ENCODE measurements around the gene XKR3.
"Not testable (repeated sequence)": the region's sequence is repeated elsewhere in the genome, so short reads cannot be mapped to it uniquely, and the experiment has no call there.

Gene XKR3

DNA sequence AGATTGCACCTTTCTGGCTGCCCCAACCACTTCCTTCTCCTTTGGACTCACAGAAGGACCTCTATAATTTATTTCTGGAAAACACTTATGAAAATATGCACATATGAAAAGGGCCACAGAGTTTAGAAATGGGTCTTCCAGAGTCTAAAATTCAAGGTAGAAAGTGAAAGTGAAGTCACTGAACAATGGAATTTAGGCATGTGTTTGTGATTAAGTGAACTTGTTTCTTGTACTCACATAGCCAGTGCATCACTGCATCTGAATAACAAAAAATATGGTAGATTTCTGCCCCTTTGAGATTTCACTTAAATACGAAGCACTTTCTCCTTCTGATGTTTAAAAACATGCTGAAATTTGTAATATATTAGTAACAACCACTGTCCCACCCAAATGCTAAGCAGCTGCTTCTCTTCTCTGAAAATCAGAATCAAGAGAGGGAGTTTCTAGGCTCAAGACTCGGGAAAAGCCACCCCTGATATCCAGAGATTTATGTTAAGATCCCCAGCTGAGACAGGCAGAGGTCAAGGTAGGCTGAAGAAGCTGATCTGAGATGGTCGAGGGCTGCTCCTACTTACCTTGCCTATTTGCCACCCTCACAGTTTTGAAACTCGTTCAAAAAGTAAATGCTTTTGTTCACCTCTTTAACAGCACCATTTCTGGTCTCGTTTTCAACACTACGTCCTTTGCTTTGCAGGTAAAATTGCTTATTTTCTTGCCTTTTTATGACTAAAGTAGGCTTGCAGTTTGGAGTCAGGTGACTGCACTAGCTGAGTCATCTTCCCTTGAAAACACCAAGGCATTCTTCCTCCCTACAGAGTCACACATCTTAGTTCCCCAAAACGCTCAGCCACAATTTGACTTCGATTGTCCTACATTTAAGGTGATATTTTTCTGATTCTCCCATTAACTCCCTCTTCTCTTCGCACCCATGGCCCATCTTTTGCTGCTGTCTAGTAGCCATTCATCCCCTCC lies at the start of gene XKR3:
Gene XKR3 (minus strand): TSS at position 696 of the 972 bp plus-strand sequence. CDS start 17,338 bp downstream, outside the sequence.
- no peak for DNase-seq

DNA sequence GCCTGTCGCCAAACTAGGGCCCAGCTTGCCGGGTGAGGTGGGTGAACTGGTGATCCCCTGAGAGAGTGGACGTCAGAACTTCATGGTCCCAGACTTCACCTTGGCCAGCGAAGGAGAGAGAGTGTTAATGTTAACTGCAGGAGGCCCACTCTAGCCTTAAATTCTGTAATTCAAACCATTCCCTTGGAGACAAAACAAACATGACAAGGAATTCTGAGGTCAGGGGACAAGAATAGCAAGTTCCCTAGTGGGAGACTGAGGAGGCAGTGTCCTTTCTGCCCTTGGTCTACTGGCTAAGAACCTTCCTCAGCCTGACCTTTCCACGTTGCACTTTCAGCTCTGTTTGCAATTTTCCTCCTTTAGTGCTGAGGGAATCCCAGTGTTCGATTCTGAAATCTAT lies 44.4 kb upstream of the XKR3 start:
- not testable (repeated sequence) for DNase-seq

DNA sequence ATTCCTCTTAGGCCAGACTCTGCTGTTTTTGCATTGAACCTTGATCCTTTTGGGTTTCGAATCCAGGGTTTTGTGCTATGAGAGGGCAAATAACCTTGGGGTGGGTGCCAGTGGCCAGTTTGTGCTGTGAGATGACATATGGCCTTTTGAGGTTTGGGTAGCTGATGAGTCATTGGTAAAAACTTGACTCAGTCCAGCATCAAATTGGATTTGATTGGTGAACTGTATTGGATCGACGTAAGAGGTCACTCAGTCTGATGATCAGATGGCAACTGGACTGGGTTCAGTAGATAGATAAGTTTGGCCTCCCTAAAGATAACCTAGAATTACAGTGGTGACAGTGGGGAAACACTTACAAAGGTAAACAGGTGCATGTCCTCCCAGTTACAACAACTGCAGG lies 41.0 kb upstream of the XKR3 start:
- DNase-seq, result no peak

DNA sequence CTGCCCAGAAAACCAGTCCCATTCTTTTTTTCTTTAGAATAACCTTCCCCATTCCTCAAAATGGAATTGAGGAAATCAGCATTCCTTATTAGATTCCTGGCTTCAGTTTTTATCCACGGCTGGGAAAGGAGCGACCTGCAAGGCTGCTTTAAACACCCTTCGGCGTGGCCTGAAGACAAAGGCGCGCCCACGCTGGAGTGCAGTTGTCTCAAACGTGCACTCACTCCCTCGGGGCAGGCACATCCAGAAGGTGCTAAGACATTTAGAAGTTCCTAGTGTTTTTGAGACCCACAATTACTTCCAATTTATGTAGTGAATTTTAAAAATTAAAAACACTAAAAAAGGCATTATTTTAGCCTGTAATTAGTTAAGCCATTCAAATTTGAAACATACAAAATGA lies 31.6 kb upstream of the XKR3 start:
- DNase-seq, result not testable (repeated sequence)

DNA sequence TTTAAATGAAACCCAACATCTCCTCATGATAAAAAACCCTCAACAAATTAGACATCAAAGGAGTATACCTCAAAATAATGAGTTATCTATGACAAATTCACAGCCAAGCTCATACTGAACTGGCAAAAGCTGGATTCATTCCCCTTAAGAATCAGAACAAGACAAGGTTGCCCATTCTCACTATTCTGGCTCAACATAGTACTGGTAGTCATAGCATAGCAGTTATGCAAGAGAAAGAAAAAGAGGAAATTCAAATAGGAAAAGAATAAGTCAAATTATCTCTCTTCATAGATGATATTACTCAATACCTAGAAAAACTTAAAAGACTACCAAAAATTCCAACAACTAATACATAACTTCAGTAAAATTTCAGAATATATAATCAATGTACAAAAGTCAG lies 29.4 kb upstream of the XKR3 start:
- DNase-seq, result no peak

DNA sequence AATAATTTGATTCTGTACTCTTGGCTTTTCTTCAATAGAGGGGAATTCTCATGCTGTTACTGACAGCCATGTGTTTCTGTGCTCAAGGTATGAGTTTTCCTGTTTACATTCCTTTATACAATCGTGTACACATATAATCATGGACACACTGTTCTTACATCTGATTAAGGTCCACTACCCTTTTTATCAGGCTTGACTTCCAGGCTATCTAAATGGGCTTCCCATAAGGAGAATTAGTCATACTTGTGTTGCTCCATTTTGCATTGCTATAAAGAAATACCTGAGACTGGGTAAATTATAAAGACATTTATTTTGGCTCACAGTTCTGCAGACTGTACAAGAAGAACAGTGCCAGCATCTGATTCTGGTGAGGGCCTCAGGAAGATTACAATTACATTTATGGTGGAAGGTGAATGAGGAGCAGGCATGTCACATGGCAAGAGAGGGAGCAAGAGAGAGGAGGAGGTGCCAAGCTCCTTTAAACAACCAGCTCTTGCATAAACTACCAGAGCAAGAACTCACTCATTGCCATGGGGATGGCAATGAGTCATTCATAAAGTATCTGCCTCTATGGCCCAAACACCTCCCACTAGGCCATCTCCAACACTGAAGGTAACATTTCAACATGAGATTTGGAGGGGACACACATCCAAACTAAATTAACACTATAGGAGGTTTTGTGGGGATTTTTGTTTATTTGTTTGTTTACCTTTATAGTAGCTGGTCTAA lies 26.2 kb upstream of the XKR3 start:
- not testable (repeated sequence) for DNase-seq

DNA sequence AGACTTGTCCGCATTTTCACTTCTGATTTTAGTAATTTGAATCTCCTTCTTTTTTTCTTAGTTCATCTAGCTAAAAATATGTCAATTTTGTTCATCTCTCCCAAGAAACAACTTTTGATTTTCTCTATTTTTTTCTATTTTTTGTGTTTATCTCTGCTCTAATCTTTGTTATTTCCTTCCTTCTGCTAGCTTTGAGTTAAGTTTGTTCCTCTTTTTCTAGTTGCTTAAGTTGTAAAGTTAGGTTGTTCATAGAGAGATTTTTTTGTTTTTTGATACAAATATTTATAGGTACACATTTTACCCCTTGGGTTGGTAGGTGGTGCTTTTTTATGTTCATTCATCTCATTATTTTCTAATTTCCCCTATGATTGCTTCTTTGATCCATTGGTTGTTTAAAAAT lies 22.1 kb upstream of the XKR3 start:
- no peak for DNase-seq

DNA sequence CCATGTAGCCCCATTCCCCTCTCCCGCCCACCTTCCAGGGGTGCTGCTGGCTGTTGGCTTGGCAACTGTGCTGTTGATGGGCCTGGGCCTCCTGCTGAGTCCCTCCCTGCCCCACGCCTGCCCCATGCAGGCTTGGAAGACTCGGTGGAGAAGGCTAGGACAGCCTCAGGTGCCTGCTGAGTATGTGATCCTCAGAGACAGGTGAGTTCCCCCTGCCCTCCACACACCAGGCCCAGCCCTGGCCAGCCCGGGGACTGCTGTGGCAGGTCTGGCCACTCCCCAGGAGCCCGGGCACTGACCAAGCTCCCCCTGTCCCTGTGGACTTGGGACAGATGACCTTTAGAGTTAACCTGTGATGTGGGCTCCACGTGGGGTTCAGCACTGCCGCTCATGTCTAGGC lies 20.7 kb upstream of the XKR3 start:
- DNase-seq, result no peak

DNA sequence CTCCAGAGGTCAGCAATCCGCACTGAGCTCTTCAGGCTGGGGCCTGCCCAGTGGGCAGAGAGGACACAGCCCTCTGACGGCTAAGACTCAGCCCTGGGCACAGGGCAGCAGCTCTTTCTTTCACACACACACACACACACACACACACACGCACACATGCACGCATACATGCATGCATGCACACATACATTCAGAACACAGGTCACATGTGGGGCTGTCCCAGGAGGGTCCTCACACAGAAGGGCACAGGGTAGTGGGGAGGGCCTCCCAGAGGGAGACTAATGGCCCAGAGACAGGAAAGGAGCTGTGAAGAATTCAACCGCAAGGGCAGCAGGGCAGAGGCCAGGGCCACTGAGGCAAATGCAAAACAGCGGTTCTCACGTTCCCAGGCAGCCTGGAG lies 20.3 kb upstream of the XKR3 start:
- DNase-seq, result no peak

DNA sequence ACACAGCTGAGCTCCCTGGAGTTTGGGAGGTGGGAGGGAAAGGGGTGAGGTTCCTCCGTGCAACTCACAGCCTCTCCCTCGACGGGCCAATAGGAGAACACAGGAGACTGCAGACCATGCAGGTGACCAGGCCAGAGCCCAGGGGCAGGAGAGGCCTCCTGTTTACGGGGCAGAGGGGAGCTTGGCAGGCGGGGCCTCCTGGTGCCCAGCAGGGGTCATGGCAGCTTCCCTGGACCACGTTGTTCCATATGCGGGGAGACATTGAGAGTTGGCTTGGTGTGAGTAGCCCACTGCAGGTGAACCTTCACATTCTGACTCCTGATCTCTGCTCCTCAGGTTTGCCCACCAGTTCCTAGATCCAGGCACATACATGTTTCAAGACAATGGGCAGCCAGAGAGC lies 19.3 kb upstream of the XKR3 start:
- no peak for DNase-seq

DNA sequence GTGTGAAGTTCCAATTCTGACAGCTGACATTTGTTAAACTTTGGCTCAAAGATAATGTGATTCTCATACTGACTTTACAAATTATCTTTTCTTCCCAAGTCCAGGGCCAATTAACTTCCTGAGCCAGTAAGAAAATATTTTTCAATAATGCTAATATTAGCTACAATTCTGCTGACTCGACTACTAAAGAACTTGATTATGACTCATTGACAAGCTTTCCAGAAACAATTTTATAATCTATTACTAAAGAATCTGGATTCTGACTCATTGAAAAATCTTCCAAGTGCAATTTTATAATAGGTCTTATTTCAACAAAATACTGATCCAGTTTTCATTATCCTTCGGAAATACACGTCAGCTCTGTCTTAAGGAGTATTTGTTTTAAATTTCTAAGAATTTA lies 12.9 kb upstream of the XKR3 start:
- no peak for DNase-seq

DNA sequence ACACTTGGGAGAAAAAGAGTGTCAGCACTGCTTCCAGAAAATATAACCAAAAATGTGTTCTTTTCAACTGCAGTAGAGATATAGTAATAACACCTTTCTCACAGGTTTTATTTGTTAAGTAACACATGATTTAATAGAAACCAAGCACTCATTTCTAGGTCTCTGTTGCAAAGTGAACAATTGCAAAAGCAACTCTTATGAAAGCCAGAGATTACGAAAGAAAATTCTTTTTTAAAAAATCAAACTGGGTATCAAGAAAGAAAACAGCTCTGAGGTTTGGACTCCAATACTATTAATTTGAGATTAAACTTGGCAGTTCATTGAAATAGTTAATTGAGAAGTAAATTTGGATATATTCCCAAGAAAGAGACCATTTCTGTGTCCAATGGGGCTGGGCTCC lies 9.8 kb upstream of the XKR3 start:
- no peak for DNase-seq

DNA sequence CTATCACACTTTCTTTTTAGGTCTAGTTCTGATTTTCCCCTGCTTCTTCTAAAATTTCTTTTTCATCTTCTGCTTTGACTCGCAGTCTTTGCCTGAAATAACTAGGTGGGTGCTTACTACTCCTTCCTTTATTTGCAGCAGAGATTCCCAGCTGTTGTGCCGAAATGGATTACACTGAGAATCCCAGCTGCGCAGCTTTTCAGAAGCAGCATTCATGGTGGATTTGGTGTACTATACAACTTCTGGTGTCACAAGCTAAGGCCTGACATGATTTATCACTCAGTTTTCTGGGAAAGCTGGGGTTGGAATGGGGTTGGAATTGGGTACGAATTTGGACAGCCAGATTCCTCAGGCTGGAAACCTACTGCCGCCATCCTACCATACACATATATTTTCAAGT lies 6.0 kb upstream of the XKR3 start:
- no peak for DNase-seq

DNA sequence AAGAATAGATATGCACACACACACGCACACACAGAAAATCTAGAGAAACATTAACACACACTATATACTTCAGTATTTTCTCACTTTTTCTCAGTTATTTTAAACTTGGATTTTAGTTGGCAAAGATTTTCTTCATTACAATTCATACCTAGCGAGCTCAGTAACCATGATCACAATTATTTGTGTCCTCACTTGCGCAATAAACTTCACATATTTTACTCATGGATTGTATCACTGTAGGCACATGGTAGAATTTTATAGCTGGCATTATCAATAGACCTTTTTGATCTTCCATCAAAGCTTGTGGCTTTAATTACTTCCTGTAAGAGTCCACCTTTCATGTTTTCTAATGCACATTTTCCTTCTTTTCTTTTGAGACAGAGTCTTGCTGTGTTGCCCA lies 4.8 kb upstream of the XKR3 start:
- DNase-seq, result no peak

DNA sequence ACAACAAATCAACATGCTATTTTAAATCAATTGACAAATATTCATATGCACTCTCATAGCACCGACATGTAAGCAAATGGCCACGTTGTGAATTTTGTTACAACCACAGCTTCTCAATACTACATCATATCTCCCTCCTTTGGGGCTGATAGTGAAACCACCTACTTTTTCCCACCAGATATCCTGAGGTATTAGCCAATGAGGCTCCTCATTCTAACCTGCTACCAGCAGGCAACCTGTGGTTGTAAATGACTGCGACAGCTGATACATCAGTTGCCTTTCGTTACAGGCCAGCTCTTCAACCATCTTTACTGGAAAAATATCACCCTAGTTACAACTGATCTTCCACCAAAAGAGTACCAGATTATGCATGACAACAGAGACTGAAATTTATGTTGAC lies 3.7 kb upstream of the XKR3 start:
- DNase-seq, result no peak

DNA sequence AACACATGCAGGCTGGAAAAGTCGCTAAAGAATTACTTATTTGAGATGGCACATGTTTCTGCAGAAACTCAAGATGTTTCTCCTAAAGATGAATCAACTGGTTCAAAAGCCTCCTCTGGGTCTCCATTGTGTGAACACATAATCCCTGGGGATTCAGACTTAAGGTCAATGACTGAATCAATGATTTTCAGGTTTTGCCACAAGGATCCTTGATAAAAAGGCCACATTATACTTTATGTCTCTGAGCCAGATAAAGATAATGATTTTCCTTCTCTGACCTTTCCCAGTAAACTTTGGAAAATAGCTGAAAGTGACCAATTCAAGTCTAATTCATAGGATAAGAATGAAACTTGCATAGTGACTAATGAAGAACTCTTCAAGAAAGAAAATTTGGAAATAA lies 2.3 kb upstream of the XKR3 start:
- DNase-seq, result no peak

DNA sequence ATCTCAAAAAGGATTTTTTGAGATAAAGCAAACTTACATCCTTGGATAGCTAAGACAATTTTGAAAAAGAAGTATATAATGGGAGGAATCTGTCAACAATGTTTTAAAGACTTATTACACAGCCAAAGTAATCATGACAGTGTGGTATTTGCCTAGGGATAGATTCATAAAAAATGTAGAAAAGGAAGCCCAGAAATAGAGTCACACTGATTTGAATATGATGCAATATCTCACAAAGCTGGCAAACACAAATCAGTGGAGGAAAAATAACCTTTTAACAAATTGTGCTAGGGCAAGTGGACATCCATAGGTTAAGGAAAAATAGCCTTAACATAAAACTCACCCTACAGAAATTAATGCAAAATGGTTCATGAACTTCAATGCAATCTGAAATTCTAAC lies 6.0 kb downstream of the XKR3 start:
- no peak for DNase-seq

DNA sequence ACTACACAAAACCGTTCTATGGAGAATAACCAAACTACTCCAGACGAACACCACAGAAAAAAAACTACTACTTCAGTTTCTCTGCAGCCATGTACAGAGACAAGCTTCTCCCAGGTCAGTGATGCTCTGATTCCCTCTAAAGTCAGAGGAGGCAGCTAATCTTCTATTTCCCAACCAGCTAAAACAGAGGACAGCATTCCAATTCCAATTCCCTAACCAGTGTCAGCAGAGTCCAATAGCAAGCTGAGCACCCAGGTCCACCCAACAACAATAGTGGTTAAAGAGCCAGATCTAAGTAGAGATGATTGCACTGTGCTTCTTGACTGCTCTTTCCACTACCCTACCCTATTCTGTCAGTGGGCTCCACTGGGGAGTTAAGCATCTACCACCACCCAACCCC lies 6.7 kb downstream of the XKR3 start:
- DNase-seq, result no peak

DNA sequence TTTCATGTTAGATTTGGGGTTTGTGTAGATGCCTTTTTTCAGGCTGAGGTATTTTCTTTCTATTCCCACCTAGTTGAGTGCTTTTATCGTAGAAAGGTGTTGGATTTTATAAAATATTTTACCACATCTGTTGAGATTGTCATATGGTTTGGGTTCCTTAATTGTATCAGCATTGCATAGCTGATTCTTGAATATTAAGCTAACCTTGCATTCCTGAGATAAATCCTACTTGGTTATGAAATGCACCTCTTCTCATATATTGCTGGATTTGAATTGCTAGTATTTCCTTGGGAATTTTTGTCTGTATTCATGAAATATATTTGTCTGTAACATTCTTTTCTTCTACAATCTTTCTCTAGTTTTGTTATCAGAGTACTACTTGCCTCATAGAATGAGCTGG lies 10.1 kb downstream of the XKR3 start:
- no peak for DNase-seq

DNA sequence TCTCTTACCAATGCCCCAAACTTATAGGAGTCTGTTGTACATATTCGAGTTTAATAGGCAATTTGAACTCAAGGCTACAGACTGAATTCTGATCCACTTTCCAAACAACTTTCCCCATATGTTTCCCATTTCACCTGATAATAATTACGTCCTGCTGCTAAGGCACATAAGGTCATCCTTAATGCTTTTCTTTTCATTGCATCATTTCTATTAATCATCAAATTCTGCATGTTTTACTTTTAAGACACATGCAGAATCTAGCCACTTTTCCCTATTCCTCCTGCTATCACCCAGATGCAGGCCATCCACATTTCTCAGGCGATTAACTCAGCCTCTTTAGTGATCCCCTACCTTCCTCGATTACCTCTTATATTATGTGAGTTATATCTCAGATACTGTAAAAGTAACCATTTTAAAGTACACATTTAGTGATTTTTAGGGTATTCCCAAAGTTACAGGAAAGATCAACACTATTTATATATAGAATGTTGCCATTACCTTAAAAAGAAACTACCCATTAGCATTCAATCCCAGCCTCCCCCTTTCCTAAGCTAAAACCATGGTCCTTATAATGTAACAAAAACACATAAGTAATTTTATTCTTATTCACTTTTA lies 14.9 kb downstream of the XKR3 start:
- DNase-seq, result no peak

DNA sequence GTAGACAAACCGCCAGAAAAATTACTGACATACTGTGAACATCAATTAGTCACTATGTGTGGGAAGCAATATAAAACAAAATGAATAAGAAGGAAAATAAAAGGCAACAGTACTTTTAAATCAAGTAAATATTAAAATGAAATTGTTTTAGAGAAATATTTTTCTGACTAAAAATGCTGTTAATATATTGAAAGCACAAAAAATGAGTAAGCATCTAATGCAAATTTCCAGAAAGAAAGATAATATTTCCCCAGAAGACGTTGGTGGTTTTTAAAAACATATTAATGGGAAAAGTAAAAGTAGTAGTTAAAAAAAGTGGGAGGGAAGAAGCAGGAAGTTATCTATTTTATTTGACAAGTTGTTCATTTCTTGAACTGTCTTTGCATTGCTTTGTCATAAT lies 16.5 kb downstream of the XKR3 start:
- no peak for DNase-seq

DNA sequence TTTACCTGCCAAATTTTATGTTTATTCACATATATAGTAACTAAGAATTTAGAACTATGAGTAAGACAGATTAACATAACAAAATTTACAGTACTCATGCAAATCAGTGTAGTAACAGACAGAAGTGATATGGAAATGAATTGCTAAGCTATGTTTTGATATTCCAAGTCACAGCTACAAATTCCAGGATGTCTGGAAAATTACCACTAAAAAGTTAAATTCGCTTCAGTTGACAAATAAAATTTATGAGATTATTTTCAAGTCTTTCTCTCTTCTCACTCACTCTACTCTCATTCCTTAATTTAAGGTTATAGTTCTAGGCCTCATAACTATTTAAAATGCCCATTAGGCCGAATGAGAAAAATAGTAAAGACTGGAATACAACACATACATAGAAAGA lies 18.1 kb downstream of the XKR3 start:
- DNase-seq, result no peak

DNA sequence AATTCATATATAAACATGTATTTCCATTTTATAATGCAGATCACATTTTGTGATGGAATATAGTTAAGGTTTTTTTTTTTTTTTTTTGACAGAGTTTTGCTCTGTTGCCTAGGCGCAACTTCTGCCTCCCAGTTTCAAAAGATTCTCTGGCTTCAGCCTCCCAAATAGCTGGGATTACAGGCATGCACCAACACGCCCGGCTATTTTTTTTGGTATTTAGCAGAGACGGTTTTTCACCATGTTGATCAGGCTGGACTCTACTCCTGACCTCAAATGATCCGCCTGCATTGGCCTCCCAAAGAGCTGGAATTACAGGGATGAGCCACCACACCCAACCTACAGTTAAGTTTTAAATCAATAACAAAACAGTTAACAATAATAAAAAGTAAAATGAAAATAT lies 18.8 kb downstream of the XKR3 start:
- no peak for DNase-seq

DNA sequence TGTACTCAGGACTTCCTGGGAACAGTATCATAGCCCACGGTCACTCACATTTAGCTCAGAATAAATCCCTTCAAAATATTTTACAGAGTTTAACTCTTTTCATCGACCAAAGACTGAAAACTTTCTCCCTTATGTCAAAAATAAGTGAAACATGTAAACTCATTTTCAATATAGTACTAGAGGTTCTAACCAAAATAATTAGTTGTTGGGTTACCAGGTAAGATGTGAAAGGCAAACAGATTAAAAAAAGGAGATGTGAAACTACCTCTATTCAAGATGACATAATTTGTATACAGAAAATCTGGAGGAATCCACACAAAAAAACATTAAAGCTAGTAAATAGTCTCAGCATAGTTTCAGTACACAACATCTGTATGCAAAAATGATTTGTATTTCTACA lies 20.3 kb downstream of the XKR3 start:
- no peak for DNase-seq
